H9 (cell line): ENCODE results near the gene BCHE. TPM values are rescaled to one million over a fixed set of nuclear protein-coding genes. Genes with fewer than 3 reads are reported as not detected.

ENCODE experiments used
- DNase-seq: peaks from one replicate; pipeline ENCODE4 v3.0.0-alpha.2; 2017
- H2AFZ ChIP-seq: one replicate; pipeline ENCODE4 v1.6.1; 2013; ENCODE audit warnings: mild to moderate bottlenecking, low read length, control low read depth, moderate library complexity
- H2AK5ac ChIP-seq: 2 replicates; pipeline ENCODE4 v1.6.1; 2013; ENCODE audit warnings: low read length, control low read depth, mixed read lengths; ENCODE audit not compliant: insufficient read length
- H2BK120ac ChIP-seq: one replicate; pipeline ENCODE4 v1.6.1; 2013; ENCODE audit warnings: low read depth, mild to moderate bottlenecking, low read length, control low read depth, inconsistent platforms; ENCODE audit not compliant: poor library complexity, severe bottlenecking
- H2BK12ac ChIP-seq: 2 replicates; pipeline ENCODE4 v1.6.1; 2013; ENCODE audit warnings: low read length, control low read depth, mixed read lengths, low read depth; ENCODE audit not compliant: insufficient read length
- H2BK15ac ChIP-seq: 2 replicates; pipeline ENCODE4 v1.6.1; 2013; ENCODE audit warnings: low read depth, low read length, control low read depth
- H2BK20ac ChIP-seq: one replicate; pipeline ENCODE4 v1.6.1; 2013; ENCODE audit warnings: low read depth, mild to moderate bottlenecking, low read length, control low read depth, inconsistent platforms; ENCODE audit not compliant: poor library complexity, severe bottlenecking
- H2BK5ac ChIP-seq: 2 replicates; pipeline ENCODE4 v1.6.1; 2013; ENCODE audit warnings: low read length, control low read depth, mixed read lengths; ENCODE audit not compliant: insufficient read length
- H3K14ac ChIP-seq: 2 replicates; pipeline ENCODE4 v1.6.1; 2013; ENCODE audit warnings: low read length, control low read depth; ENCODE audit not compliant: insufficient read depth
- H3K18ac ChIP-seq: 2 replicates; pipeline ENCODE4 v1.6.1; 2013; ENCODE audit warnings: low read depth, mild to moderate bottlenecking, mixed read lengths, low read length, control low read depth; ENCODE audit not compliant: insufficient read length
- H3K23ac ChIP-seq: 2 replicates; pipeline ENCODE4 v1.6.1; 2013; ENCODE audit warnings: low read length, control low read depth, mixed read lengths, low read depth; ENCODE audit not compliant: insufficient read length
- H3K23me2 ChIP-seq: 2 replicates; pipeline ENCODE4 v1.6.1; 2013; ENCODE audit warnings: low read depth, mild to moderate bottlenecking, mixed read lengths, low read length, control low read depth; ENCODE audit not compliant: insufficient read length, poor library complexity, severe bottlenecking
- H3K27ac ChIP-seq: 2 replicates; pipeline ENCODE4 v1.5.1; 2013; ENCODE audit warnings: low read length, control low read depth, mixed read lengths, low read depth; ENCODE audit not compliant: insufficient read length
- H3K27me3 ChIP-seq: 2 replicates; pipeline ENCODE4 v1.6.1; 2013; ENCODE audit warnings: low read length, control low read depth, inconsistent platforms; ENCODE audit not compliant: insufficient read depth
- H3K4ac ChIP-seq: 2 replicates; pipeline ENCODE4 v1.6.1; 2013; ENCODE audit warnings: low read depth, mild to moderate bottlenecking, control low read depth, inconsistent platforms, low read length, moderate library complexity
- H3K4me1 ChIP-seq: 2 replicates; pipeline ENCODE4 v1.6.1; 2013; ENCODE audit warnings: low read length, control low read depth, inconsistent platforms; ENCODE audit not compliant: insufficient read depth
- H3K4me2 ChIP-seq: 2 replicates; pipeline ENCODE4 v1.6.1; 2013; ENCODE audit warnings: low read length, control low read depth, mixed read lengths; ENCODE audit not compliant: insufficient read length, insufficient read depth
- H3K56ac ChIP-seq: 2 replicates; pipeline ENCODE4 v1.6.1; 2013; ENCODE audit warnings: low read depth, mild to moderate bottlenecking, mixed read lengths, low read length, control low read depth; ENCODE audit not compliant: insufficient read length
- H3K79me1 ChIP-seq: 2 replicates; pipeline ENCODE4 v1.6.1; 2013; ENCODE audit warnings: low read depth, mild to moderate bottlenecking, moderate library complexity, low read length, control low read depth, inconsistent platforms; ENCODE audit not compliant: insufficient read depth, poor library complexity, severe bottlenecking
- H3K79me2 ChIP-seq: 2 replicates; pipeline ENCODE4 v1.6.1; 2013; ENCODE audit warnings: low read length, control low read depth, inconsistent platforms; ENCODE audit not compliant: insufficient read depth
- H3K9ac ChIP-seq: 2 replicates; pipeline ENCODE4 v1.6.1; 2013; ENCODE audit warnings: low read length, control low read depth, mixed read lengths; ENCODE audit not compliant: insufficient read length; ENCODE audit errors: extremely low read depth
- H3K9me3 ChIP-seq: one replicate; pipeline ENCODE4 v1.6.1; 2013; ENCODE audit warnings: low read depth, low read length, inconsistent platforms; ENCODE audit not compliant: control insufficient read depth
- H3T11ph ChIP-seq: one replicate; pipeline ENCODE4 v1.6.1; 2013; ENCODE audit warnings: mild to moderate bottlenecking, low read length, control low read depth, inconsistent platforms
- H4K20me1 ChIP-seq: one replicate; pipeline ENCODE4 v1.6.1; 2013; ENCODE audit not compliant: control insufficient read depth, insufficient read length, insufficient read depth
- H4K5ac ChIP-seq: 2 replicates; pipeline ENCODE4 v1.6.1; 2013; ENCODE audit warnings: low read depth, mild to moderate bottlenecking, mixed read lengths, low read length, control low read depth; ENCODE audit not compliant: insufficient read length
- H4K8ac ChIP-seq: replicated peaks from 2 replicates; pipeline ENCODE4 v1.6.1; 2013; ENCODE audit warnings: low read length, control low read depth, mixed read lengths, low read depth; ENCODE audit not compliant: insufficient read length
- H4K91ac ChIP-seq: 2 replicates; pipeline ENCODE4 v1.6.1; 2013; ENCODE audit warnings: low read depth, mild to moderate bottlenecking, moderate library complexity, mixed read lengths, low read length, control low read depth; ENCODE audit not compliant: insufficient read length
- H3K27ac Mint-ChIP-seq, 3 experiments: 2 replicates in 2 of 3; 3 replicates in 1 of 3; pipeline ENCODE4 v1.8.0; 2020 to 2021; ENCODE audit warnings: mixed read lengths in 3 of 3, mild to moderate bottlenecking in 1 of 3, moderate library complexity in 1 of 3
- H3K27me3 Mint-ChIP-seq: 2 replicates; pipeline ENCODE4 v1.8.0; 2021; ENCODE audit warnings: low read depth, mild to moderate bottlenecking, moderate library complexity, mixed read lengths
- H3K36me3 Mint-ChIP-seq, 3 experiments: 2 replicates in 2 of 3; 3 replicates in 1 of 3; pipeline ENCODE4 v1.8.0; 2020 to 2021; ENCODE audit warnings: low read depth in 3 of 3, mixed read lengths in 3 of 3; ENCODE audit not compliant: insufficient read depth in 1 of 3
- H3K4me1 Mint-ChIP-seq, 2 experiments: 2 replicates each; pipeline ENCODE4 v1.8.0; 2020; ENCODE audit warnings: mixed read lengths in 2 of 2
- H3K4me3 Mint-ChIP-seq, 2 experiments: 2 replicates in 1 of 2; 3 replicates in 1 of 2; pipeline ENCODE4 v1.8.0; 2020 to 2021; ENCODE audit warnings: mild to moderate bottlenecking in 2 of 2, mixed read lengths in 2 of 2, moderate library complexity in 1 of 2
- H3K9me3 Mint-ChIP-seq, 2 experiments: 2 replicates in 1 of 2; 3 replicates in 1 of 2; pipeline ENCODE4 v1.8.0; 2020; ENCODE audit warnings: mild to moderate bottlenecking in 2 of 2, mixed read lengths in 2 of 2, moderate library complexity in 1 of 2
- CTCF ChIP-seq: fragments of 200-600 bp; sonication (generic); conservative IDR thresholded peaks from 3 replicates; pipeline ENCODE4 v1.8.0; 2021; ENCODE audit warnings: antibody characterized with exemption, mild to moderate bottlenecking
- total RNA-seq: library from RNA; stranded (reverse); gene quantifications from 2 replicates; pipeline ENCODE4 v1.2.1, GENCODE V29; 2021

BCHE gene
- total RNA-seq, 1 experiment from 2014 or later = 1.4 TPM

GRCh38 chr3:165749821-165750220 lies 87.4 kb downstream of the BCHE start:
- no peak overlapping the region for H3K4me2 ChIP-seq
- no peaks in the 10 kb centered on the region for H4K20me1 ChIP-seq
- no peak overlapping the region for H3K4ac ChIP-seq
- Mint-ChIP-seq H3K4me1 (0 out of 4 replicates have a peak, but pooled peaks cover 0 to 6% of the 10 kb centered on the region in 2 experiments), H3K36me3 (no peaks in the 10 kb centered on the region), H3K9me3 (peaks cover 0 to 2% of the 10 kb centered on the region in 2 experiments; a peak in 2 of 5 replicates), H3K27me3 (no peaks in the 10 kb centered on the region), H3K27ac (no peak overlapping the region), H3K4me3 (no peak overlapping the region)
- no peaks in the 10 kb centered on the region for H3K23me2 ChIP-seq
- H4K5ac ChIP-seq = no peak overlapping the region
- no peaks in the 10 kb centered on the region for H3K9me3 ChIP-seq
- H3K4me1 ChIP-seq = no peaks in the 10 kb centered on the region
- no peak overlapping the region for H2AK5ac ChIP-seq
- H2BK120ac ChIP-seq = no peak overlapping the region
- no peak overlapping the region for H4K8ac ChIP-seq
- no peak overlapping the region for H3K9ac ChIP-seq
- no peak overlapping the region for H3K27ac ChIP-seq
- no peak overlapping the region for H2BK15ac ChIP-seq
- H3K14ac ChIP-seq = no peak overlapping the region
- DNase-seq = no peak
- no peak overlapping the region for H4K91ac ChIP-seq
- no peak overlapping the region for H2BK5ac ChIP-seq
- no peak overlapping the region for H3K56ac ChIP-seq
- no peak overlapping the region for H3K23ac ChIP-seq
- no peak overlapping the region for H3K18ac ChIP-seq
- no peaks in the 10 kb centered on the region for H3K79me2 ChIP-seq
- H2BK20ac ChIP-seq = no peak overlapping the region
- H3K27me3 ChIP-seq = no peaks in the 10 kb centered on the region
- H2BK12ac ChIP-seq = no peak overlapping the region
- H3K79me1 ChIP-seq = no peaks in the 10 kb centered on the region
- no peak overlapping the region for H3T11ph ChIP-seq
- H2AFZ ChIP-seq = no peak overlapping the region
- no peak for TF ChIP-seq CTCF
